Non-pigmented ciliary epithelial cell (primary cell): ENCODE measurements around the gene KIF11.
"Not testable (repeated sequence)": the region's sequence is repeated elsewhere in the genome, so short reads cannot be mapped to it uniquely, and the experiment has no call there.

Experiments used
- DNase-seq: peaks from one replicate; pipeline ENCODE4 v3.0.0-alpha.2; 2010; ENCODE audit warnings: low read depth

The KIF11 gene

DNA sequence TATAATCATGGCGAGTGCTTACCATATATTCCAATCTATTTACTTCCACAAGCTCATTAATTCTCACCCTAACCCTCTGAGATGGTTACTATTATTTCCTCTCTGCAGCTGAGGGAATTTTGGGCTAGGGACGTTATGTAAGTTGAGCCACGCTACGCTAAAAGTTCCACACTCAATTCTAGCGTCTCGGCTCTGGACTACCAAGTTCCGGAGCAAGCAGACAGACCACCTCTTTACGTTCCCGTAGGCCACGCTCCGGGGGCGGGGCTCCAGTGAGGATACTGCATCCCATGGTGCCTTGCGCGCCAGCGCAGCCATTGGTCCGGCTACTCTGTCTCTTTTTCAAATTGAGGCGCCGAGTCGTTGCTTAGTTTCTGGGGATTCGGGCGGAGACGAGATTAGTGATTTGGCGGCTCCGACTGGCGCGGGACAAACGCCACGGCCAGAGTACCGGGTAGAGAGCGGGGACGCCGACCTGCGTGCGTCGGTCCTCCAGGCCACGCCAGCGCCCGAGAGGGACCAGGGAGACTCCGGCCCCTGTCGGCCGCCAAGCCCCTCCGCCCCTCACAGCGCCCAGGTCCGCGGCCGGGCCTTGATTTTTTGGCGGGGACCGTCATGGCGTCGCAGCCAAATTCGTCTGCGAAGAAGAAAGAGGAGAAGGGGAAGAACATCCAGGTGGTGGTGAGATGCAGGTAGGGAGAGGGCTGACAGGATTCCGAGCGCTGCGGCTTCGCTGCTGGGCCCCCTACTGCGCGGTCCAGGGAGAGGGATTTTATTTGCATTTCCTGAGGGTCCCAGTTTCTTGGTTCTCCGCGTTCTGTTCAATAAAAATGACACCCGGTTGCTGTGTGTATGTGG is at the start of gene KIF11:
KIF11 (plus strand) TSS at position 370 of the 858 bp plus-strand sequence; CDS start at position 616, 246 bp downstream.
- DNase-seq = peak; percentile 87

DNA sequence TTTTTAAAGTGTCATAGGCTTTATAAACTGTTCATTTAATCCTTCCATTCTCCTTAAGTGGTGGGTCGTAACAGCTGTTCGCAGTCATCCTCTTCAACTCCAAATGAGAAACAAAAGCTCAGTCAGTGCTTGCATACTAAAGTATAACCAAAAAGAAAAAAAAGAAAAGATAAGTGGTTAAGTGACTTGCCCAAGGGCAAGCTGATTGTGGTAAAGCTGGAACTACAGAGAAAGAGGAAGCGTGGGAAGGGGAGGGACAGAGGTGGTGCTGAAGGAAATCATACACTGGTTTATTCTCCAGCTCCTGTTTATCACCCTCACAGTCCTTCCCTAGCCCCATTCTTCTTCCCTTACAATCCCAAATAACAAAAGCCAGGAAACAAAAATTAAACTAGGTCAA is 48.6 kb upstream of the KIF11 start:
- peak; percentile 26 for DNase-seq

DNA sequence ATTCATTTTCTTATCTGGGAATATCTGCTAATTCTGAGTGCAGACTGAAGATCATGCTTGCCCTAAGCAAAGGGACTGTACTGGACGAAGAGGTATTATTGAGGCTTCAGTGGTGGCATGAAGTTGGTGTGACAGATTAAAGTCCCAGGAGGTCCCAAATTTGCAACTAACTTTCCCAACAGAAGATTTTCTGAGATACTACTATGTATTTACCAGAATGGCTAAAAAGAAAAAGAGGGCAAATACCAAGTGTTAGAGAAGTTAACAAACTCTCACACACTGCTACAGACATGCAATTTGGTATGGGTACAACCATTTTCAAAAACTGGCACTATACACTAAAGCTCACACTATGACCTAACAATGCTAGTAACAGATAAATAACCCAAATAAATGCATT is 47.4 kb upstream of the KIF11 start:
- DNase-seq = no peak

DNA sequence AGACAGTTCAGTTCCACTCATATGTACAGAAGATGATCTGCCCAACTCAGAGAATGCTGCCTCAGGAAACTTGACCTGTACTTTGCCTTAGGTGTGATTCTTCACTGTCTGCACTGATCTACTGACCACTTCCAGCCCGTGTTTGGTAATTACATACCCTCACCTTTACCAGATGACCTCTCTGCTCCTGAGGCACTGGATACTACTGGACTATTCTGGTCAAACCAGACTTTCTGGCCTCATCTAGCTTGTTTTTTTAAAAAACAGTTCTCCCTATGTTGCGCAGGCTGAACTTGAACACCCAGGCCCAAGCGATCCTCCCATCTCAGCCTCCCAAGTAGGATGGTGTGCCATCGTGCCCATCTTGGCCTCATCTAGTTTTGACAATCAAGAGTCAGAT is 45.3 kb upstream of the KIF11 start:
- no peak for DNase-seq

DNA sequence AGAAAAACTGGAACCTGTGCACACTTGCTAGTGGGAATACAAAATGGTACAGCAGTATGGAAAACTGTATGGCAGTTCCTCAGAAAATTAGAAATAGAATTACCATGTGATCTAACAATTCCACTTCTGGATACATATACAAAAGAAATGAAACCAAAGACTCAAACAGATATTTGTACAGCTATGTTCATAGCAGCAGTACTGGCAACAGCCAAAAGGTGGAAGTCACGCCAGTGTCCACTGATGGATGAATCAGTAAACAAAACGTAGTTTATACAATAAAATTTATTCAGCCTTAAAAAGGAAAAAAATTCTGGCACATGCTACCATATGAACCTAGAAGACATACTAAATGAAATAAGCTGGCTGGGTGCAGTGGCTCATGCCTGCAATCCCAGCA is 42.0 kb upstream of the KIF11 start:
- DNase-seq = no peak

DNA sequence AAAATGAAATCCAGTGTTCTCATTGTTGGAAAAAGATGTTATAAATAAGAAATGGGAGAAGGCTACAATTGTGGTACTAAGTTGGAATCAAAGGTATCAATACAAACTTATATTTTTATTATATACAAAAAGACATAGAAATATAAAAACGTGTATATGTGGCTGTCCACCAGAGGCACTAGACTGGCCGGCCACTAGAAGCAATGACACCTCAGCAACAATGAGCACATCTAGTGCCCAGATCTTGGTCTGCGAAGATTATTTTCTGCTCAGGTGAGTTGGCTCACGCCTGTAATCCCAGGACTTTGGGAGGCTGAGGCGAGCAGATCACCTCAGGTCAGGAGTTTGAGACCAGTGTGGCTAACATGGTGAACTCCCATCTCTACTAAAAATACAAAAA is 40.6 kb upstream of the KIF11 start:
- no peak for DNase-seq

DNA sequence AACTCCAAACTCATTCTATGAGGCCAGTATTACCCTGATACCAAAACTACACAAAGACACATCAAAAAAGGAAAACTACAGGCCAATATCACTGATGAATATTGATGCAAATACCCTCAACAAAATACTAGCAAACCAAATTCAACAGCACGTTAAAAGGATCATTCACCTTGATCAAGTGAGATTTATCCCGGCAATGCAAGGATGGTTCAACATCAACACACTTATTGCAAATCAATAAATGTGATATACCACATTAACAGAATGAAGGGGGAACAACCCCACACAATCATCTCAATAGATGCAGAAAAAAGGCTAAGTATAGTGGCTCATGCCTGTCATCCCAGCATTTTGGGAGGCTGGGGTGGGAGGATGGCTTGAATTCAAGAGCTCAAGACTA is 39.0 kb upstream of the KIF11 start:
- no peak for DNase-seq

DNA sequence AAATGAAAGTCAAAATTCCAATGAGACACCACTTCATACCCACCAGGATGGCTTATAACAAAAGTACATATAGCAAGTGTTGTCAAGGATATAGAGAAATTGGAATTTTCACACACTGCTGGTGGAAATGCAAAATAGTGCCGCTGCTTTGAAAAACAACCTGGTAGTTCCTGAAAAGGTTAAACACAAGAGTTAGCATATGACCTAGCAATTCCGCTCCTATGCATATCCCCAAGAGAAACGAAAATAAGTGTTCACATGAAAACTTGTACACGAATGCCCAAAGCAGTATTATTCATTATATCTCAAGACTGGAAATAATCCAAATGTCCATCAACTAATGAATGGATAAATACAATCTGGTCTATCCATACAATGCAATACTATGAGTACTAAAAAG is 33.9 kb upstream of the KIF11 start:
- no peak for DNase-seq

DNA sequence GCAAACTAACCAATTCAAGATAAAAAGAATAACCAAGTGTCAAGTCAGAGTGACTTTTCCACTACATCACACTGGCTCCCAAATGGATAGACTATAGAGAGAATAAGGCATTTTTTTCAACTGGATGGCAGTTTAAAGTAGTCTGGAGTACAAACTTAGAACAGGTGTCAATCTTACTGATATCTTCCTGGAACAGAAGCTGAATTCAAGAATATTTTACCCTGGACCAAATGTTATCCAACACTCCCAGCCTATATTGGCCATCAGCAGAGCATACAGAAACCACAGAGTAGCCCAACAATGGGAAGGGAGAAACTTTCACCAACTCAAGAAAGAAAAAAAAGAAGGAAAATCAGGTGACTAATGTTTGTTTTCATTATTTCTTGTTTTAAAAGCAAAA is 30.5 kb upstream of the KIF11 start:
- DNase-seq = no peak

DNA sequence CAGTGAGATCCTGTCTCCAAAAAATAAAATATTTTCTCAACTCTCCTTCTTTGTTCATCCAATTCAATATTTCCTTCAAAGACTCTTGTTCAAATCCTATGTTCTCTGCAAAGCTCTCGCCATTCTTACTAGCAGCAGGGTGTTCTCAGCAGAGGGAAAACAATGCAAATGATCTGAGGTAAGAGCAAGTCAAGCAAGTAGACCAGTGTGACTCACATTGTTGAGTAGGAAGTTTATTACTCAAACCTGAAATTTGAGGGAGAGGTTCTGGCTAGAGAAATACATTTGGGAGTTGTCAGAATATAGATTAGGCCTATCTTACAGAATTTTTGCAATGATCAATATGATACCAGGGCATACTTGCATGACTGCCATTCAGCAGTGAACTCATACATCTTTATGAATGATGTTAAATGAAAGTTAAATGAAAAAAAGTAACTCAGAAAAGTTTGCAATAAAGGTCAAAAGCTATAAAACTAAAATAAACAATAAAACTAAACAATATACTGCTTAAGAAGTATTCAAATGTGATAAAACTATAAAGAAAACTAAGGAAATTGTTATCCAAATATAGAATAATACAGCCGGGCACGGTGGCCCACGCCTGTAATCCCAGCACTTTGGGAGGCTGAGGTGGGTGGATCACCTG is 24.9 kb upstream of the KIF11 start:
- DNase-seq = peak; percentile 54

DNA sequence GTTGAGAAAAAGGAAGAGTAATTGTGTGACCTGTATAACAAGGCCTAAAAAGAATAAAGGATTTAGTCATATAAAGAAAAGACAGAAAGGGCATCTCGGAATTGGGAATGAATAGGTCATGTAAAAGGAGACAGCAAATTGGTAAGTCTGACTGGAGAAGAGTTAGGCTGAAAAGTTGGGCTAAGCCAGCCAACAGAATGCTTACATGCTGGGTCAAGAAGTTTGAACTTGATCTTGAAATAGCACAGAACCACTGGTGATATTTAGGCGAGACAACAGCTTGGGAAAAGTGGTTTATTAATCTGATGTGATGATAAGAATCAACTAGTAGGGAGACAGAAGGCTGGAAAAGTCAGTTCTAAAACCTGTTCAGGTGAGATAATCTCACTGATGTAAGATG is 23.9 kb upstream of the KIF11 start:
- DNase-seq = no peak

DNA sequence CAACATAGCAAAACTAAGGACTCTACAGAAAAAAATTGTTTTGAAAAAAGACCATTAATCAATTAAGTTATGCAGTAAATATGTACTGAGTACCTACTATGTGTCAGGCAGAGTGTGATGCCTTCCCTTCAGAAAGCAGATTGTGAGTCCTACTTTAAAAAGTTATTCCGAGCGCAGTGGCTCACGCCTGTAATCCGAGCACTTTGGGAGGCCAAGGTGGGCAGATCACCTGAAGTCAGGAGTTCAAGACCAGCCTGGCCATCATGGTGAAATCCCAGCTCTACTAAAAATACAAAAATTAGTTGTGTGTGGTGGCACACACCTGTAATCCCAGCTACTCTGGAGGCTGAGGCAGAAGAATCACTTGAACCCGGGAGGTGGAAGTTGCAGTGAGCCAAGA is 23.3 kb upstream of the KIF11 start:
- not testable (repeated sequence) for DNase-seq

DNA sequence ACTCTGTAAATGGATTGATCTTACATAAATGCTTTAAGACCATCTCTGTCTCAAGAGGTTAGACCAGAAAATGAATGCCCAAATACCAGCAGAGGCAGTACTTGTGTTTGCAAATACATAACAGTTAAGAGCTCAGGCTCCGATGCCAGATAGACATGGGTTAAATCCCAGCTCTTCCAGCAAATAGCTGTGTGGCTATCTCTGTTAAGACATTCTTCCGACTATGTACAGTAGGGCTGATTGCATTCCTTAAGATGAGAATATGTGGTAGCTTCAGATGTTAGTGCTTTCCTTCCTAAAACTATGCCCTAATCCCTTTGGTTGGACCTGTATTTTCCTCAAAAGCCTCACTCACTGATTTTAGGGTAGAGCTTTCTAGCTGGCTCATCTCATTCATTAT is 21.3 kb upstream of the KIF11 start:
- no peak for DNase-seq

DNA sequence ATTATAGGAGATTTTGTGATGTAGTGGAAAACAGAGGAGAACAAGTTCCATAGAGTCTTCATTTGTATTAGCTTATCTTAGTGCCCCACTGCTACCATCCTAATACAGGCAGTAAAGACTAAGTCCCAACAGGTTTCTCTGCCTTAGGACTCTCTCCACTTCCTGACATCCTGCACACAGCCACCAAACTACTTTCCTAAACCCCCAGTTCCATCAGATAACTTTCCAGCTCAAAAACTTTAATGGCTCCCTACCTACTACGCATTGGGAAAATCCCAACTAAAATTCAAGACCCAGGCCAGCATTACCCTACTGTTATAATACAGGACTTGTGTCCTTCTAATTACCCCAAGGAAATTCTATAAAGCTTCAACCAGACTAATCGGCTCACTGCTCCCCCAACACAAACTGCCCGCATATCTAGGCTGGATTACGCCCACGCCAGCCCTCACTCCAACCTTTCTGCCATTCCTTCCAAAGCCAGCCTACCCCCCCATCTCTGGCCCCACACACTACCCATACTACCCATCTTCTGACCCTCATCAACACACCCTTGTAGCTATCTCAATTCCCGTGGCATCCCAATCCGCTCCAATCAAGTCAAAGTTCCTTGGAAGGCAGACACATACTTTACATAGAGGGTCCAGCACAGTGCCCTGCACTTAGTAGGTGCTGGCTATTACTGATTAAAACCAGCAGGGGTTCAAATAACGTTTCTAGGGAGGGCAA is 20.4 kb upstream of the KIF11 start:
- DNase-seq = no peak

DNA sequence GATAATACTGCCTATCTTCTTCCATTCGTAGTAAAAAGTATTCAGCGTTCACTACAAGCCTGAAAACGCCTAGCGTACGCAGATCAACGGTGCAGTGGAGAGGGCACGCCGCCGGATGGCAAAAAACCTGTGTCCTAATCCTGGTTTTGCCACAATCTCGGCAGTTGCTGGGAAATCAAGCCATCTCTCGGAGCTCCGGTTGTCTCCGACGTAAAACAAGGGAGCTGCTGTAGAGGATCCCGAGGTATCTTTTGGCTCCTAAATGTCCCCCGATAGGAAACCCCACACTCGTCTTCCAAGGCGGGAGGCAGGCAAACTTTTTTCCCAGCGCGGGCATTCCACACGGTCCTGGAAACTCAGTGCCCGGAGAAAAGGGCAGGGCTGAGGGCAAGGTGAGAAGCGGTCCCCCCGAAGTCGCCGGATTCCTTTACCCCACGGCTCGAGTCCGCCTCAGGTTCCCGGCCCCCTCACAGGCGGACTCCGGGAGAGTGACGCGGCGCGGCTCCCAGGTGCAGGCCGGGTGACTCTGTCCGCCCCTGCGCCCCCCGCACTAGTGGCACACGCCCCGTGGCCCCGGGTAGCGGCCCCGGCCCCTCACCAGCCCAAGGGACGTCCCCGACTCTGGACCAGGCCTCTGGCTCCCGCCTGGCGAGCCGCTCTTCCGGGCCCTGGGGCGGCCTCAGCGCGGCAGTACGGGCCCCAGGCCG is 19.7 kb upstream of the KIF11 start:
- DNase-seq = no peak

DNA sequence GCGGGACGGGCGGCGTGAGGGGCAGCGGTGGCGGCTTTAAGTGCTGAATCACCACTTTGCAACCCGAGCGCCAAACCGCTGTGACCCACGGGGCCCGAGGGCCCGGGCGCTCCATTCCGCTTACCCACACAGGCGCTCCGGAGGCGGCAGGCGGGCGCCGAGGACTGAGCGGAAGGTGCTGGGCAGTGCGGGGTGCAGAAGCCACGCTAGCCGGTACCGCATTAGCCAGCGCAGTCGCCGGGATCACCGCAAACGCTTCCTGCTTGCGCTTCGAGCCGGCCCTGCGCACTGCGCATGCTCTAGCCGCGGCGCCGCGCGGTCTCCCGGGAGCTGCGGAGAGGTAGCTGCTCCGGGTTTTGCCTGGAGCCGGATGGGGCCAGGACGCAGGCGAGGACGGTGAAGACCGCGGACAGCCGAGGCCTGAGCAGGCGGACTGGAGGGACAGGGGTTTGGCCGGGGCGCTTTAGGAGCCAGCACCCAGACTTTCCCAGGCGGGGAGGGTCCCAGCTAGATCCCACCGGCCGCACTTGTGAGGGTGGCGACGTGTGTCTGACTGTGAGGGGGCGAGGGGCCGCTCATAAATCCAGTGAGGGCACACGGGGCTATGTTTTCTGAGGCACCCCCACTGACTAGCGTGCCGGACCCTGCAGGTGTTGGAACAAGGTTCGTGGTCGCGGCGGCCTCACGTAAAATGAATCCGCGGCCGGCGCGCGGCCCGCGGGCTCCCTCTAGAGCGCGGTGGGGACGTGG is 19.0 kb upstream of the KIF11 start, which contains the start of gene IDE:
IDE (minus strand) TSS at position 296 of the 750 bp plus-strand sequence; CDS start at position 222, 74 bp downstream.
- DNase-seq = peak; percentile 41

DNA sequence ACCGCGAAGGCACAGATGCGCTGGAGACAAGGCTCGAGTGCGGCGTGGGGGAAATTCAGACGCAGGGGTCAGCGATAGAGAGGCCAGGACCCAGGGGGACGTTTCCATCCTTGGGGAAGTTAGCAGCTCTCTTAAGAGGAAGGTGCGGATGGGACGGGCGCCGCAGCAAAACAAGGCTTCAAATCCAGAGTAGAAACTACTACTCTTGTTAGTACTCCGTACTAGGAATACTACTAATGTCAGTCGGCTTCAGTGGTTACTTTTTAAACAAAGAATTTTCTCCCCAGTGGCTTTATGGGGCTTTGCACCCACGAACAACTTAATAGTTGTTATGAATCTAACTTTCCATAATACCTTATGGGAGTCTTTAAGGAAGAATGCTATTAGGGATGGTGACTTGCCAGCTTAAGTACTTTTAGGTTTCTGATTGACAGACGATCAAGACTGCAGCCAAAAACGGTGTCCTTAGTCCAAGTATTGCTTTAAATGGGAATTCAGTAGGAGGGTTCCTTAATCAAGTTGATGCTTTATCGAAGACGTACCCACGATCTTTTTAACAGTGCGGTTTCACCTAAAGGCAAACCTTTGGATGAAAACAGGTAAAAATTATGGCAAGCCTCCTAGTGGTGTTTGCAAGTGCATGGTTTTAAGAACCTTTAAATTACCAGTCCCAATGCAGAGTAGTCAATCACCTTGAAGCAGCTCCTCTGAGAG is 18.2 kb upstream of the KIF11 start:
- no peak for DNase-seq

DNA sequence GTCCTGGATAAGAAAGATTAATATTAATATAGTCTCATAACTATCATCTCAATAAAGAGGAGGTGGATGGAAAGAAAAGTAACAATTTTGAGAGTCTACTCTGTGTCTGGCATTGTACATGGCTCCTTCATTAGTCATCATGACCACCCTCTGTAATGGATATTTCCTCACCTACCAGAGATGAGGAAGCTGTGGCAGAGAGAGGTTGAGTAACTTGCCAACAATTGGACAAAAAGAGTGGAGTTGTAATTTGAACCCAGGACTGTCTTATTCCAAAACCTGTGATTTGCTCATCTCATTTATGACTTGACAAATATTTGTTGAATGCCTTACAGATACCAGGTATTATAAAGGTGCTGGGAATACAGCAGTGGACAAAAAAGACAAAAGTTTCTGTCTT is 17.0 kb upstream of the KIF11 start:
- no peak for DNase-seq

DNA sequence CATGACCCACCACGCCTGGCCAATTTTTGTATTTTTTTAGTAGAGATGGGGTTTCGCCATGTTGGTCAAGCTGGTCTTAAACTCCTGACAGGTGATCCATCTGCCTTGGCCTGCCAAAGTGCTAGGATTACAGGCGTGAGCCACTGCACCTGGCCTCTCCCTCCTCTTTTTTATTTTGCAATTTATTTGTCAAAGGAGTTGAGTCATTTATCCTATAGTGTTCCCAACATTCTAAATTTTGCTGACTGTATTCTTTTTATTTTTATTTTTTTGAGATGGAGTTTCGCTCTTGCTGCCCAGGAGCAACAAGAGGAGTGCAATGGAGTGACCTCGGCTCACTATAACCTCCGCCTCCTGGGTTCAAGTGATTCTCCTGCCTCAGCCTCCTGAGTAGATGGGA is 10.6 kb upstream of the KIF11 start:
- DNase-seq = not testable (repeated sequence)

DNA sequence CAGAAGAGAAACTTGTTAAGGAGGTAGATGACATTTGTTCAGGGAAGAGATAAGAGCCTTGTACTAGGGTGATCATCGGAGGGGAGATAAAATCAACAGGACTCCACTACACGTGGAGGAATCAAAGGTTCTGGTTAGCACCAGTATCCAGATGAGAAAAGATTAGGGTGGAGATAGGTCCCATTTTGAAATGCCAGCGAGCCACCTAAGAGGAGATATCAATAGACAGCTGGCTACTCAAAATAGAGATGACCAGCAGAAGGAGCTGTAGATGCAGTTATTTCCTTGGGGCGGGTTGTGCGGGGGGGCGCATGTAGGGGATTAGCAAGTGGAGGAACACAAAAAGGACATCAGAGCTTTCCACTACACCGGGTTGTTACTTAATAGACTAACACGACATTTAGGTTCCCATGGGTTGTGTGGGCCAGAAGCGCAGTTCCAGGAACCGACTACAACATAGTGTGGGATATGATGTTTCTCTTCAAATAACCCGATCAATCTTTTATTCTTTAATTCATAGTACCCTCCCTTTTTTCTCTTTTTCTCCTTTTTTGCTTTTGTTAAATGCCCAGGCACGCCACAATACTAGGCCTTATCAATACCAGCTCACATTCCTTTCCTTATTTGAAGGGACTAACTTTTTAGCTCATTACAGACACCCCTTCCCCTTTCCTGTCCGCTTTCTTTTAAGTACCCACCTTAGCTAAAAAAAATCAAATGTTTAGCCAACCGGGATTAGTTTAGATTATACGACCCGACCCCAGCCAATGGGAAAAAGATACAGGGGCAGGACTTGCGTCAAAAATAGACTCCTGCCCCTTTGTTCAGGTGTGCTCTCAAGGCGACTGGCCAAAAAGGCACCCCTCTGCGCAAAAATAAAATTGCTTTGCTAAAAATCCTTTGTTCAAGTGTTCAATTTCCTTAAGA is 2.0 kb upstream of the KIF11 start:
- DNase-seq = no peak
